ENCODE results near the gene INSIG1. TPM values are rescaled to one million over a fixed set of nuclear protein-coding genes. Genes with fewer than 3 reads are reported as not detected.

INSIG1 gene
- total RNA-seq, 1 donor: 79.6 TPM

- no peak for TF ChIP-seq CTCF (IDR thresholded peaks at IDR 0.05; ENCODE audit: insufficient read depth, low read length)
- DNase-seq (ENCODE audit: low read depth): no peak
- H3K4me3 ChIP-seq (ENCODE audit: low read depth, low read length): no peak overlapping the region
These were observed 27.7 kb upstream of the INSIG1 start for GRCh38 chr7:155269766-155270585.

DNA sequence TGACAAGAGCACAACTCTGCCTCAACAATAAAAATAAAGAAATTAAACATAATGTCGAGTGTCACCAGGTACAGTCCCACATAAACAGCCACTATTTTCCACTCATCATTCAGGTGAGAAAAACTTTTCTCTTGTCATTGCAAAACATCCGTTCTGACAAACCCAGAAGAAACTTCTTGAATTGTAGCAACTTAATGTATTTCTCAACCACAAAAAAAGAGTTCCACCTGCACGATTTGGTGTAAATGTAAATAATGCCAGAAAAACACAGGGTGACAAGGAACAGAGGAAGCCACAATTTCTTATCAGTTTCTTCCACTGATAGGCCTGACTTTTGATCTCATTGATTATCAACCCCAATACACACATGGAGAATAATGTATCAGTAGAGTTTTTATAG is 26.8 kb upstream of the INSIG1 start:
- no peak for DNase-seq (ENCODE audit: low read depth)
- no peak for TF ChIP-seq CTCF (IDR thresholded peaks at IDR 0.05; ENCODE audit: insufficient read depth, low read length)
- H3K4me3 ChIP-seq (ENCODE audit: low read depth, low read length): no peak overlapping the region

GRCh38 chr7:155274633-155275355 is 22.9 kb upstream of the INSIG1 start:
- TF ChIP-seq CTCF (IDR thresholded peaks at IDR 0.05; ENCODE audit: insufficient read depth, low read length): no peak
- no peak overlapping the region for H3K4me3 ChIP-seq (ENCODE audit: low read depth, low read length)
- DNase-seq (ENCODE audit: low read depth): no peak

DNA sequence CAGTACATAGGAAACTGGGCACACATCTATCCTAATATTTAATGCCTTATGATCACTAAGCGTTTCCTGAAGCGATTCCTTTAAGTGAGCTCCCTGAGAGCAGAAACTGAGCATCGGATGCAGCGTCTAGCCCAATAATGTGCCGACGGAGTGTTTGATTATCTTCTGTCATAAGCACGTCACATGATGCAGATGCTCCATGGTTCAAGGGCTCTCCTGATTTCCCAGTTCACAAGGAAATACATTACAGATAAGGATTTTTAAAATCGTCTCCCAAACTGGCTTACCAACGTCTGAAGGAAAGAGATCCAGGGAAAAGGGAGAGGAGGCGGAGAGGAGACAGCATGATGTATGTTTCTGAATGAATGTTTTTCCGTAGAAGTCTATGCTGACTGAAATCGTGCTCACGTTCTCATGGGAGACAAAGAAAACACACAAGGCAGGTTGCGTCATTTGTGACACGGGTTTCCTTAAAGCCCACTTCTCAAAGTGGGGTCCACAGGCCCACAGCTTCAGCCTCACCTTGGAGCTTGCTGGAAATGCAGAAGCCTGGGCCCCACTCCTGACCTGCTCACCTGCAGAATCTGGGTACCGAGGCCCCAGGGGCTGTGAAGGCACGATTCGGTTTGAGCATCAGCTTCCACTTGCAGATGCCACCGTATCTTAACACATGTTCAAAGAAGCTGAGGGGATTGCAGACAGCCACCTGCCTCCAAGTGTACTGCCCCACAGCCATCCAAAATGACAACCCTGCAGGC is 21.5 kb upstream of the INSIG1 start:
- no peak overlapping the region for H3K4me3 ChIP-seq (ENCODE audit: low read depth, low read length)
- no peak for TF ChIP-seq CTCF (IDR thresholded peaks at IDR 0.05; ENCODE audit: insufficient read depth, low read length)
- DNase-seq (ENCODE audit: low read depth): no peak

DNA sequence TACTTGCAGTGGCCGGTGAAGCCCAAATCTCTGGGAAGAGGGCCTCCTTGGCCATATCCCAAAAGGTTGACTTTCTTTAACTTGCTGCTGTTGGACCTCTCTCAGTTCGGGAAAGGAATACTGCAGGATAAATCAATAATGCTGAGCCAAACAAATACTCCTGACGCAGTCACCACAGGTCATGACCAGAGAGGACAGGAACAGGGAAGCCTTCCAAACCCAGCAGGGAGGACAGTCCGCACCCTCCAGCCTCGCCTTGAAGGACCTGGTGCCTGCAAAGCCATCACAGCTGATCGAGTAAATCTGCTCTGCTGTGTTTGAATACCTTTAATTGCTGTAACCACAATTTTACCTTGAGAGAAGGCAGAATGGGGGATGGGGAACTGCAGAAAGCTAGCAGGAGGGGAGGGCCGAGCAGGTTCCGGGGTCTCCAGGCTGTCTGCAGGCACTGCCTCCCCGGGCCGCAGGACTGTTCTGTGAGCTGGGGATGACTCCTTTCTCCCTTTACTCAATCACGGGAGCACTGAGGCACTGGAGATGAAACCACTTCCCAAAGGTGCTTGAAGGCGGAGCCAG is 20.8 kb upstream of the INSIG1 start:
- H3K4me3 ChIP-seq (ENCODE audit: low read depth, low read length): no peak overlapping the region
- TF ChIP-seq CTCF (IDR thresholded peaks at IDR 0.05; ENCODE audit: insufficient read depth, low read length): no peak
- no peak for DNase-seq (ENCODE audit: low read depth)

DNA sequence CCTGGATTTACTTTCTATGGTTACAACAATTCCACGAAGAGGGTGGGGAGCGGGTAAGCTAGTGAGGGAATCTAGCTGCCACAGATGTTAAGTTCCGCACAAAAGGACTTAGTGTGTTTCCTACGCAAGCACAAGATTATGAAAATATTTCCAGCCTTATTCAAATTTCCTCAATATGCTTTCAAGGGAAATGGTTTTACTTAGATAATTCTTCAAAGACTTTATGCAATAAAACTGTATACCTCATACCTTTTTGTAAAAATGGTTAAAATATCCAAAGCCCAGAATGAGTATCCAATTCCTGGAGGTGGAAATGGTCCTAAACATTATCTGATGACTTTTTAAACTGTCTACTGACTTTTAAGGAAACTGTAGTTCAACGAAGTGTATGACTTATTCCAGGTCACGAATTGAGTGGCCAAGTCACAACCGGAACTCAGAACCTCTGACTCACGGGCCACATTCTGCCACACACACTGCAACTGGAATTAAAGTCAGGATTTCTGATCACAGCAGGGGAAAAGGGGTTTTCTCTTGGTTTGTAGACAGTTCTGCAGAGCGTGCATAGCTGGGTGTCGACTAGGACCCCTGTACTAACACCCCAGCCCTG is 20.2 kb upstream of the INSIG1 start:
- TF ChIP-seq CTCF (IDR thresholded peaks at IDR 0.05; ENCODE audit: insufficient read depth, low read length): no peak
- no peak for DNase-seq (ENCODE audit: low read depth)
- H3K4me3 ChIP-seq (ENCODE audit: low read depth, low read length): no peak overlapping the region
